NCI-H345 treated with DMSO at 0.1 percent for 48 hours (cell line): Measurements from ENCODE around the gene CETN3.

Experiments
- DNase-seq: peaks from one replicate; lab custom pipeline; 2025; ENCODE audit not compliant: unreplicated experiment; lab: John Stamatoyannopoulos, UW

The CETN3 gene

GRCh38 chr5:90409318-90410177, at the start of gene CETN3:
Gene CETN3, minus strand, starts transcription at chr5:90409756. Its CDS starts 95 bp downstream, at chr5:90409661.
- peak; percentile 94 for DNase-seq

DNA sequence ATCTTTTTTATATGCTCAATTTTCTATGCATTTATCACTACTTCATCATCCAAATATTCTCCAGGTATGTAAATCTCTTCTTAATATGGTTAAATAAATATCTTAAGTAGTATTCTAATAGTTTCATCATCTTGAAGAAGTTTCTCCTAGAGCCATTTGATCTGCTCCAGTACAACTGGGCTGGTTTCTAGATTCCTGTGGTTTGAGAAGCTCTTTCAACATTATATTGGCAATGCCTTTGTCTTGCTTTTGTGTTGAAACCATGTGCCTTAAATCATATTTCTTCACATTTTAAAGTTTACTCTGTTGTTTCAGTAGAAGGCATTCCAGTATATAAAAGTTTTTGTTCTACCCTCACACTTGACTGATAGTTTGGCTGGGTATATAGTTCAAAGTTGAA, 37.4 kb upstream of the CETN3 start:
- DNase-seq: no peak

- no peak for DNase-seq
Measured at GRCh38 chr5:90440644-90441043, 31.1 kb upstream of the CETN3 start.

GRCh38 chr5:90438100-90438499, 28.5 kb upstream of the CETN3 start:
- no peak for DNase-seq

- DNase-seq: no peak
Measured at GRCh38 chr5:90437663-90438062, 28.1 kb upstream of the CETN3 start.

DNA sequence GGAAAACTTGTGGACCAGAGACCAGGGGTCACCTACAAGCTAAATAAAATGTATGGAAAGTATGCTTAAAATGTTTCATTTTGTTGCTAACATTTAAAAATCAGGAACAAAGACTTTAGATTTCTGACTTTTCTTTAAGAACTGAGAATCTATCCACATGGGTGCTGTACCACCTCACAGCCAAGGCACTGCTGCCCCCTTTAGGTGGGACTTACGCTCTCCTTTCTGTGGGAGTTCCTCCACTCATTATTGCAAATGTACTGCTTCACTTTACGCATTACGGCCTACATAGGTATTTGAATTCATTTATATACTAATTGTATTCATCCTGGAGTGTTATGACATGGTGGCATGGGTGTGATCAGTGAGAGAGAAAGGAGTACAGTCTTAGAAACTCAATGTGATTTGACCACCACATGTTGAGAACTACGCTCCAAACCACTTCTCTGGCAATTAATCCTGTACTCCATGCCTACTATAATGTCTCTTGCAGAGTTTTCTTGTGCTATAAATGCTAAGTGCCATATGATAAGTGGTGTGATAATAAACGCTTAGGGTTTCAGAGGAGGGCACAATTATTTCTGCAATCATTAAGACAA, 24.7 kb upstream of the CETN3 start:
- DNase-seq: no peak

GRCh38 chr5:90424245-90424644, 14.7 kb upstream of the CETN3 start:
- no peak for DNase-seq

- no peak for DNase-seq
Measured at GRCh38 chr5:90421136-90421535, 11.6 kb upstream of the CETN3 start.

- DNase-seq: no peak
Measured at GRCh38 chr5:90418214-90418613, 8.7 kb upstream of the CETN3 start.

GRCh38 chr5:90410178-90410762, 714 bp upstream of the CETN3 start:
- DNase-seq: peak; percentile 39

DNA sequence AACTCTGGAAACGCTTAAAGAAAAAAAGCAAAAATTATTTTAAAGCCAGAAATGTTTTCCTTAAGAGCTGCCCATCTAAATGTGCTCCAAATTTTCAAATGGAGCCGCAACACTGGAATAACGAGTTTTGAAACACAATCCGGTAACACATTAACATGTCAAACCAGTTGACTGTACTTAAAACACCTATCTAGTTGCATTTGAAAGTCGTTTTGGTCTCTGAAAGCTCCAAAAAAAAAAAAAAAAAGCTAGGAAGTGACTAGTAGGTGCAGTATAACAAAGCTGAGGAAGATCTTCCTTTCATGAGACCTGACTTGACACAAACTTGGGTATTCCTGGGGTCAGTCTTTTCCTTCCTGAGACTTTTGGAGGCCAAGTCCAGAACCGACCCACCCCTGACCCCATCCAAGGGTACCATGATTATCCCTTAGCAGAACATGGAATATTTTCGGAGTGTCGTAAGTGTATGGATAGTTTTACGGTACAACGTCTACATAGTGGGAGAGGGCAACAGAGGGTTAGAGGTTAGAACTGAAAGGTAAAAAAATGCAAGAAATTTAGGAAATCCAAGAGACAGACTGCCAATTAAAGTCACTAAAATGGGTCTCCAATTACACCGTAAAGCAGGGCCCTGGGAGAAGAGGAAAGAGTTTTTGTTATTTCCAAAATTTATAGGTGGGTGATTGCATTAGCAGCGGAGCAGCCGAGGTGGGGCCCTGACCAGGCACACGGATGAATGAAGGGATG, 812 bp downstream of the CETN3 start:
- DNase-seq: no peak

- no peak for DNase-seq
Measured at GRCh38 chr5:90406466-90406865, 3.1 kb downstream of the CETN3 start.

DNA sequence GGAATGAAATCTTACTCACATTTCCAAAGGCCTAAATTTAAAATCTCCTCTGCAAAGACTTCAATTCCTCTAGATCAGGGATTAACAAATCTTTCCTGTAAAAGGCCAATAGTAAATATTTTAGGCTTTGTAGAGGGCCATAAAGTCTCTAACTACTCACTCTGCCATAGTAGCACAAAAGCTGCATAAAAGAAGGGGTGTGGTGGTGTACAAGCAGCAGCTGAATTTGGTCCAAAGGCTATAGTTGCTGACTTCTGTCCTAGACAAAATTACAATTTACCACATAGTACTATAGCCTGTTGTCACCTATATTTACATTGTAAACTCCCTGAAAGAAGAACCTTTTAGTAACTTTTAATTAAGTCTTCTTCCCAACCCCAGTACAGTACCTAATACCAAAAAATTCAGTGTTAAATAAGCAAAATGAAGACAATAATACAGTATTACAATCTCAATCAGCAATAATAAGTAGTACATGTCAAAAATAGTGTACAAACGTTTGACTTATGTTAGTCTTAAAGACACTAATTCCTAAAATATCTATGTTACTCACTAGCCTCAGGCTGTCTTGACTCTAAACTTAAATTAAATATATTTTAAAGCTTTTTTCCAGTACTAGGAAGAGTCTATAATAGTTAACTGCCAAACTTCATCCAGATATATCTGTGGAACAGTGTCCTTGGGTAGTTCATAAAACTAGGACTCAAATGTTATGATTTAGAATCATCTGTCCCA, 6.9 kb downstream of the CETN3 start:
- no peak for DNase-seq

GRCh38 chr5:90399251-90399650, 10.3 kb downstream of the CETN3 start:
- DNase-seq: no peak

- DNase-seq: no peak
Measured at GRCh38 chr5:90398726-90399125, 10.8 kb downstream of the CETN3 start.

DNA sequence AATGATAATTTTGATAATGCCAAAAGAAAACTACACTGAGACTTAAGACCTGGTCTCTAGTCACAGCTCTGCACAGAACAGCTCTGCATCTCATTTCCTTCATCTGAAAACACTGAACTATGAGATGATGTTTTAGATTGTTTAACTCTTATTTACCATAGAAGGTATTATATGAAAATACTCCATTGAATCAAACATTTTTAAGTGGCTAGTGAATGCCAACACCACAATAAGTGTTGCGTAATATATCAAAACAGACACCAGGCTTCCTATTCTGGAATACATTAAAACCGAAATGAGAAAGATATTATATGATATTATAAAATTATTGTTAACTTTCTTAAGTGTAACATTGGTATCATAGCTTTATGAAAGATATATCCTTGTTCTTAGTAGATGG, 14.6 kb downstream of the CETN3 start:
- DNase-seq: no peak

GRCh38 chr5:90390928-90391327, 18.6 kb downstream of the CETN3 start:
- no peak for DNase-seq

DNA sequence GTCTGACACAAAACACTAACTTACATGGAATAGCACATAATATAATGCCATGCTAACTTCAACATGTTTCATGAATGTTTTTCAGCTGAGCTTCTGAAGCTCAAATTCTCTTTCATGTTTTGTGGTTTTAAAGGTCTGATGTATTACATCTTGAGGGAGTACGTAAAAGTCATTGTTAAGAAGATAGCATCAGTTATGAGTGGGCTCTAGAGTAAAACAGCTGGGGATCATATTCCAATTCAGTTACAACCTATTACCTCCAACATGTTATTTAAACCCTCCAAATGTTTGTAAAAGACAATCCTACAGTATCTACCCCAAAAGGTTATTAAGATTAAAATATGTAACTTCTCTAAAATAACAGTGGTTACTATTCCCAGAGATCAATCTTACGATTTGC, 19.2 kb downstream of the CETN3 start:
- no peak for DNase-seq

- DNase-seq: no peak
Measured at GRCh38 chr5:90387508-90387907, 22.0 kb downstream of the CETN3 start.

GRCh38 chr5:90386099-90386710, 23.4 kb downstream of the CETN3 start:
- DNase-seq: peak; percentile 1
